IPS-11a (cell line): Measurements from ENCODE around the gene N4BP2L2.

Experiments
- H3K4me3 ChIP-seq: one replicate; pipeline ENCODE4 v1.5.1; 2013; ENCODE audit warnings: low read depth, low read length, control low read depth

Gene N4BP2L2

DNA sequence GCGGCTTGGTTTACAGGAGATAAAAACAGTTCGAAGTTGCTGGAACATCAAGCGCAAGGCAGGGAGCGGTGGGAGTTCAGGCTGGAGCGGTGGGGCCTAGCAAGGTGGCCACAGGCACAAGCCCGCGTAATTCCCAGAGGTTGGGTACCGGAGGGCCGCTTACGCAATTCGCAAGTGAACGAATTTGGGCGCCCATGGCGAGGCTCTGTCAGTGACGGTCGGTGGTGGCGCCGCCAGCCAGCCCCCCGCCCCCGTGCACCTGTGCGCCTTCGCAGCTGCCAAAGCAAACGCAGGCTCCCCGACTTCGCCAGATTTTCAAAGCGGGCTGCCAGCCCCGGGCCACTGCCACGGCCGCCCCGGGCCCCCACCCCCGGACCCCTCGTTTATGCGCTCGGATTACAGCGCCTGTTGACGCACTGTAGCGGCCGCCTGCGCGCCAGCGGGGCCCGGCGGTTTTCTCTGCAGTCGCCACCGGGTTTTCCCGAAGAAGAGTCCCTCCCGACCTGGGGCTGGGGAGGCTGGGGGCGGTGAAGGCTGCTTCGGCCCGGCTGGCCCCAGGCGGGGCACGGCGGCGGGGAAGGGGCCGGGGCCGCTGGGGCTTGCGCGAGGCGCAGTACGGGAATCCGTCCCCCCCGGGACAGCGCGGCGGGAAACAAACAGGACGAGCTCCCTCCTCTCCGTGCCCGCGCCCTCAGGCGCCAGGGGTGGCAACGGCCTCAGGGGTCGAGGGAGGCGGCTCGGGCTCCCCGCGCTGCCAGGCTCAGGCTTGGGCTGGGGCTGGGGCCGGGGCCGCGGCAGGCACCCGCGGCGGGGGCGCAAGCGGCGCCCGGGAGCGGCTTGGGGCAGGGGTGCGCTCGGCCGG is 111.4 kb downstream of the N4BP2L2 start:
- peak overlapping the region; percentile 67 for H3K4me3 ChIP-seq

DNA sequence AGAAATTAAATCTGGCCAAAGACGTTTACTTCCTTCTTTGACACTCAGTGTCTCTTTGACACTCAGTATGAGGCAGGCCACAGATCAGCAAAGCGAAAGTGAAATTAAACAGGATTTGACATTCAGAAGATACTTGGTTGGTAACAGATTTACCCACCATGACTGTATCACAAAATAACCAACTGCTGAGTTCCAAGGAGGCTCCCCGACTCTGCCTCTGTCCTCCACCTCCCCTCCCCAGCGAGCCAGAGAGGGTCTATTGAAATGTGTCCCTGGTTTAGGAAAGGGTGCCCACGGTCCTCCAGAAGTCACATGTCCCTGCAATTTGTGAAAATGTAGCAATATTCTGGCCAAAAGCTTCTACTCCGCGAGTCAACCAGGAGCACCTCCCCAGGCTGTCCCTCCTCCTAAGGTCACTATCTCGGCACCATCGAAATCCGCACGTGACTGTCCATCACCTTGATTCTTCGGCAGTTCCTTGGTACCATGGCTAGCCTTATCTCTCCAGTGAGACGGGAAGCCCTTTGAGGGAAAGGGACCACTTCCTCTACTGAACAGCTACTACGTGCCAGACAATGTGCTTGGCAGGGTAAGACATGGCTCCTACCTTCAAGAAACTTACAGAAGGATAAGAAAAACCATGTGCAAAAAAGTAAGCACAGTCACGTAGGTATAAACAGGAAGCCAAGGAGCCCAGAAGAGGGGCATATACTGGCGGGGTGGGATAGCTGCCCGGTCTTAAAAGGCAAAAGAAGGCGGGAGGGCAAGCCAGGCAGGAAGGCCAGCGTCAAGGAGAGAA is 112.2 kb downstream of the N4BP2L2 start:
- H3K4me3 ChIP-seq = peak overlapping the region; percentile 67

DNA sequence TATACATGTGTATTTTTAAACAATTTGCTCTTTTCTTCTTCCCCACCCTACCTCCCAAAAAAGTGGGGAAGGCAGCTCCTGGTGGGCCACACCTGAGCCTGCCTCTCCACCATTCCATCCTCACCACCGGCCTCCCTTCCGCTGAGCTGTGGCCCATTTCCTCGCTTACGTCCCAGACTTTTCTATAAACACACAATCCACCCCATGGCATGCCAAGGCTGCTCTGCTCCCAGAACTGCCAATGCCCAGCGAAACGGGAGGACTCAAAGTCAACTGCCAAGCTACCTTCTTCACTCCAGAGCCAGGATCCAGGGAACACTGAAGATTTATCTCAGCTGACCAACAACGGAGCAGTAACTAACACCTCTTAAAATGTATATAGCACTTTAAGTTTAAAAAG is 113.4 kb downstream of the N4BP2L2 start:
- no peak overlapping the region for H3K4me3 ChIP-seq

DNA sequence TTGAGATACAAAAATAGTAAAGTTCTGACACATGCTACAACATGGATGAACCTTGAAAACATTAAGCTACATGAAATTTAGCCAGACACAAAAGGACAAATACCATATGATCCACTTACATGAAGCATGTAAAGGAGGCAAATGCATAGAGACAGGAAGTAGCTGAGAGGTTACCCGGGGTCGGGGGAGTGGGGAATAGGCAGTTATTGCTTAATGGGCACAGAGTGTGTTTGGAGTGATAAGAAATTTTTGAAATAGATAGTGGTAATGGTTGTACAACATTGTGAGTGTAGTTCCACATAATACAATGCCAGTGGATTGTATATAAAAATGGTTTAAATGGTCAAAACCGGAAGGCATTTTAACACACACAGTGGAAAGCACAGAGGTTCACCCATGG is 115.0 kb downstream of the N4BP2L2 start:
- no peak overlapping the region for H3K4me3 ChIP-seq

DNA sequence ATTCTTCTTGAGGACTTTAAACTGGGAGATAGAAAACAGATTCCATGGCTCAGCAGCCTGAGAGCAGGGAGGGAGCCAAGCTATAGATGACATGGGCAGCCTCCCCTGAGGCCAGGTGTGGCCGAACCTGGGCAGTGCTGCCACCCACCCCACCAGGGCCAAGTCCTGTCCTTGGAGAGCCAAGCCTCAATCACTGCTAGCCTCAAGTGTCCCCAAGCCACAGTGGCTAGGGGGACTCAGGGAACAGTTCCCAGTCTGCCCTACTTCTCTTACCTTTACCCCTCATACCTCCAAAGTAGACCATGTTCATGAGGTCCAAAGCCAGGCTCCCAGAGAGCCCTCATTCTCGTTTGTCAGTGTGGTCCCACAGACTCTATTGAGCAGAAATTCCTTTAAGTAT is 118.7 kb downstream of the N4BP2L2 start:
- H3K4me3 ChIP-seq = no peak overlapping the region

DNA sequence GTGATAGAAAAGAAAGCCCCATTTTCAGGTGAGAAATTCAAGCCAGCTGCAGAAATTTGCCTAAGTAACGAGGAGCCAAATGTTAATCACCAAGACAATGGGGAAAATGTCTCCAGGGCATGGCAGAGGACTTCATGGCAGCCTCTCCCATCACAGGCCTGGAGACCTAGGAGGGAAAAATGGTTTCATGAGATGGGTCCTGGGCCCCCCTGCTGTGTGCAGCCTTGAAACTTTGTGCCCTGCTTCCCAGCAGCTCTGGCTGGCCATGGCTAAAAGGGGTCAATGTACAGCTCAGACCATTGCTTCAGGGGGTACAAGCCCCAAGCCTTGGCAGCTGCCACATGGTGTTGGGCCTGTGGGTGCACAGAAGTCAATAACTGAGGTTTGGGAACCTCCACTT is 120.6 kb downstream of the N4BP2L2 start:
- H3K4me3 ChIP-seq = no peak overlapping the region

DNA sequence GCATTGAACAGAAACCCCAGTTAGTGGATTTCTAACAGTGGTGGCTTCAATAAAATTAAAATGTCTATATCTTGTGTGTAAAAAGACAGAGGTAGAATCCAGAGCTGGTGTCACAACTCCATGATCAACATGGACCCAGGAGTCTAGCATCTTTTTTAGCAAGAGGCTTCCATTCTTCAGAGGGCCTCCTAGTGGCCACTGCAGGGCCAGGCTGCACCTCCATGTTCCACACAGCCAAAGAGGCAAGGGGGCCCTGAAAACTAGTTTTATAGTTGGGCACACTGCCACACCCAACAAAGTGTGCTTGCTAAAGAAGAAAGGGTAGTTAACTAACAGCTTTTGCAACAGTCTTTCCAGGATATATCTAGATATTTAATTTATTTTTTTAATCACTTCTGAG is 123.6 kb downstream of the N4BP2L2 start:
- H3K4me3 ChIP-seq = no peak overlapping the region

DNA sequence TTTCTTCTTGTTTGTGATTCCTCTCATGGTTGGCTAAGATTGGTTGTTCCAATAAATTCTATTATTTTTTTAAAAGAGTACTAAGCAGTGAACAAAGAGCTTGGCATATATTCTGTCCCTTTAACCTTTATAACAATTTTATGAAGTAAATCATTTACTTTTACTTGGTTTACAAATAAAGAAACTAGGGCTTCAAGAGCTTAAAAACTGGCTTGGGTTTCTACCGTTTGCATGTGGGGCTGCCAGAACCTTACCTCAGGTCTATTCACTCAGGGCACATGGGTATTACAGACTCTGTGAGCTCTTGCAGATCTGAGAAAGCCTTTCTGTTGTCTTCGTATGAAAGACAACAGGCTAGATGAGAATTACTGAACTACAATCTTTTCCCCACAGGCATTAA is 124.0 kb downstream of the N4BP2L2 start:
- H3K4me3 ChIP-seq = no peak overlapping the region

DNA sequence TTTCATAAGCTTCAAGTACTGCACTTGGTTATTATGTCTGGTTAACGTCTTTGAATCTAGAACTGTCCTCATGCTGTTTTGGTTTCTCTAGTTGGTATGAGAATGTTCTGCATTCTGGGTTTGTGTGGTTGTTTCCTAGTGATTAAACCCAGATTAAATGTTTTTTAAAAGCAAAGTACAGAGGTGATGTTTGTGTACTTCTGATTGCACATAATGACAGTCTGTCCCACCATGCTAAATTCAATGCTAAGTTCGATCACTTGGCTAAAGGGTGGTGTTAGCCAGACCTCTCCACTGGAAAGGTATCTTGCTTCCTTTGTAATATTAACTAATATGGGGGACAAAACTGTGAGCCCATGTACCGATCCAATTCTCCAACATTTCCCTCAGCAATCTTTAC is 125.3 kb downstream of the N4BP2L2 start:
- H3K4me3 ChIP-seq = no peak overlapping the region

DNA sequence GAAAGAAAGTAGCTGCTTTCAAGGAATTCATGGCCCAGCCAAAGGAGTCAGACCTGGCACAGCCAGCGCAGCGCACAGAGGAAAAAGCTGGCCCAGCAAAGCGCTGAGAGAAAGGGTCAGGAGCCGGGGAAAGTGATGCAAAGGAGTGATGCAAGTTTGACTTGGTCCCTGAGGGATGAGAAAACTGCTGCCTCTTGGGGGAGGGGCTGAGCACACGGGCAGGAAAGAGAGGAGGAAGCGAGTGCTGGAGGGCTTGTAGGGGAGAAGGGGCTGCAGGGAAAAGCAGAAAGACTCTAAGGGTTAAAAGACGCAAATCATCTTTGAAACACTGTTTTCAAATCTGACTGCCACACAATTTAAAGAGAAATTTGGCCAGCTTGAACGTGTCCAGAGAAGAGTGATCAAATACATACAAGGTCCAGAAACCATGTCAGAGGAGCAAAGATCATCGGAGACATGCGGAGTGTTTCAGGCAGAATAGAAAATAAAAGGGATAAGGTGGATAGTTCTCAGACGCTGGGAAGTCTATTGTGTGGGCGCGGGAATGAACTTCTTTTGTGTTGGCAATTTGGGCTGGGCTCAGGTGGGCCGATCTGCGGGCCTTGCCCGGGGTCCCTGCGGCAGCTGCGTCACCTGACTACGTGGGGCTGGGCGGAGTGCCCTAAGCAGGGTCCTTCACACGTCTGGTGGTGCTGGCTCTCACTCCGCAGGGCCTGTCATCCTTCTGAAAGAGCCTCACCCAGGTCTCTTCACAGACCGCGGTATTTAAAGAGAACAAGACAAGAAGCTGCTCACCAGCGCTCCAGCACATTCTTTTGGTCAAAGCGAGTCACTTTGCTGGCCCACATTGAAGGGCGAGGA is 128.8 kb downstream of the N4BP2L2 start:
- H3K4me3 ChIP-seq = peak overlapping the region; percentile 58

DNA sequence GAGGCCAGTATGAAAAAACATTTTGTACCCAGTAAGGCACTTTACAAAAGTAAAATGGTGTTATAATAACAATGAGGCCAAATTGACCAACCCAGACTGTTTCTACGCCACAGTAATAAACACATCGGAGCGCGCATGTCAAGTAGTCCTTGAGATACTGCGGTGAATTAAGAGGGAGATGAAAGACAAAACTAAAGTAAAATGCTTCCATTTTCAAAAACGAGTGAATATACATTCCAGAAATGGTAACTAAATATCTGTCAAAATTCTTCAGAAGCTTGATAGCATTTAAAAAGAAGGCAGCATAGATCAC is 129.6 kb downstream of the N4BP2L2 start:
- no peak overlapping the region for H3K4me3 ChIP-seq

DNA sequence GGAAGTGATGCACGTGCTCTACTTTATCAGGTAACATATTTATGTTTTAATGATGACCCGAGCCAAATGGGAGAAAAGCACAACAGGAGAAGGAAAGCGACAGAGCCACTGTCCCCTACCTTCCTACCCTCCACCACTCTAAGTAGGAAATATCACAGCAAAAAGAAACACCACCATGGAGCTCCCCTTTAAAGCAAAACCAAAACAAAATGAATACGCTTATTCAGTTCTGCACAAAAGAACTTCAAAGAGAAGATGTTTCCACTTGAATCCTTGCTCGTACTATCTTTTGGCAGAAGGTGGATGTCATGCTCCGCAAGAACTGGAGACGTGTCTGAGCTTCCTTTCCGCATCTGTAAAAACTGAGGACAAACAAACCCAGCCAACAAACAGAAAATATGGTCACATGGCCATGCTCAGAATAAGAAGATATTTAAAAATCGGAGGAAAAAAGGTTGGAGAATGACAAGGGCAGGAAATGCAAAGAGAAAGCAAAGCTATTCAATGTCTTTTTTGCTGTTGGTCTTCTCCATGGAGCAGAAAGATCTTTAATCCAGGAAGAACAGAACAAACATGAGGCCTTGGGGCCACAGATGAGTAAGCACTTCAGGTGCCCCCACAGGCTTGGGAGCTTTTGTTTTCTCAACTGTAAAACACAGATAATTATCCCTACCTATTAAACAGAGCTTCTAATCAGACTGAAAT is 130.1 kb downstream of the N4BP2L2 start:
- no peak overlapping the region for H3K4me3 ChIP-seq

DNA sequence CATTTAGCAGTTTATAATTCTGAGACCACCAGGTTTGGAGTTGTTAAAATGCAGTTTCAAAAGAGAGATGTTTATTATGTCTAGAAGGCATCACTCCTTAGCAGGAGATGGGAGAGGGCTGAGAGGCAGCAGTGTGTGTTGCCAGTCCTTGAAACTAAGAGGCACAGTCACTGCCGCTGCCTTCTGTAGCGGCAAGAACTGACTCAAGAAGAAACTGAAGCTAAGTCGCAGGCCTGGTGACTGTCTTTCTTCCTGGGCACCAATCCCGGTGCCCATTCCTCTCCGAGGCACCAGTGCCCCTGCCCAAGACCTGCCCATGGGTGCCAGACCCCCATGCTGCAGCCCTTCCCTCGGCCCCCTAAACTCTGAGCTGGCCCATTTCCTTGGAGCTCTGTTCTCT is 130.7 kb downstream of the N4BP2L2 start:
- no peak overlapping the region for H3K4me3 ChIP-seq

DNA sequence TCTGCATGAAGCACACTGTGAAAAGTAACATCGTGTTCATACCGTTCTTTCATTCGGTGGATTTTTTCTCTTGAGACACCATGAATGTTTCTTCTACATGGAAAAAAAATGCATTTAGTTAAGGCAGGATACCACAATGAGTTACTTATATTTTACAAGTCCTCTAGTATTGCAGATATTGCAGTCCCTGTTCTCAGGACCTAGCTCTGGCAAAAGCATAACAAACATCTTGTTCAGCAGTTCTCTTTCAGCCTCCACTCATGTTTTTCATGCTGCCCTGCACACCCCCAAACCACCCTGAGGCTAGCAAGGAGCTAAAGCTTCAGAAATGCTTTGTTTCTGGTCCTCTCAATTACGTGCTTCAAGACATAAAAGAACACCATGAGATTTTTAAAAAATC is 135.5 kb downstream of the N4BP2L2 start:
- no peak overlapping the region for H3K4me3 ChIP-seq

DNA sequence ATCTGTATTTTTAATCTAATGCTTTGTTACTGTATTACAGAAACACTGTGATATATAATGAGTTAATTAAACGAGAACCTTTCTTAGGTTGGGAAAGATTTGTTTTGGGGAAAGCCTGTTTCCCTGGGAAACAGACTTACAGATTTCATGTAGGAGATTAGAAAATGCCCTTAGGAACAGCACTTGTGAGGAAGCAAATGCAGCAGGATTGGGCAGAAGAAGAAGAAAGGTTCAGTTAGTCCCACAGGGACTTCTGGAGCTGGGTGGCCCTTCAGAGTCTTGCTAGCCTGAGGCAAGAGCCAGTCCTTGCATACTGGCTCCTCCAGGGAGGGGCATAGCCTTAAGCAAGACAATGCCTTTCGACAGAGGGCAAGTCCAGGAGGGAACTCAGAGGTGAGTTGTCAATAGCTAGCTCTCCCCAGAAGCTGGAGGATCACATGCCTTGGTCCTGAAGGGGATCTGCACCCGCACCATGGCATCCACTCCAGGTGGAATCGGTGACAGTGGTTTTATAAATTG is 147.4 kb downstream of the N4BP2L2 start:
- H3K4me3 ChIP-seq = no peak overlapping the region

DNA sequence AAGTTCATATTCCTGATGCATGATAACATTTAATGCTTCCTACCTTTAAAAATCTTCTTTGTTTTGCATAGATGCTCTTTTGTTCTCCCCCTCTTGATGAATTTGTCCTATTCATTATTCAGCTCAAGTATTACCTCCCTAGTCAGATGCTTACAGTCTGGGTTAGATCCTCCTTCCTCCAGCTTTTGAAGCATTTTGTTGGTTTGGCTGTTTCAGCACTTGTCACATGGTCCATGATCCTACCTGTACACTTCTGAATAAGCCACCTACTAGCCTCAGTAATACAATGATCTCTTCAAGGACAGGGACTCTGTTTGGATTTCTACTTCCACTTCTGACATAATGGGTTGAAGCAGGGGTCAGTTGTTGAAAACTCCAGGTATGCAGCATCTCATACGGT is 148.1 kb downstream of the N4BP2L2 start:
- H3K4me3 ChIP-seq = no peak overlapping the region

DNA sequence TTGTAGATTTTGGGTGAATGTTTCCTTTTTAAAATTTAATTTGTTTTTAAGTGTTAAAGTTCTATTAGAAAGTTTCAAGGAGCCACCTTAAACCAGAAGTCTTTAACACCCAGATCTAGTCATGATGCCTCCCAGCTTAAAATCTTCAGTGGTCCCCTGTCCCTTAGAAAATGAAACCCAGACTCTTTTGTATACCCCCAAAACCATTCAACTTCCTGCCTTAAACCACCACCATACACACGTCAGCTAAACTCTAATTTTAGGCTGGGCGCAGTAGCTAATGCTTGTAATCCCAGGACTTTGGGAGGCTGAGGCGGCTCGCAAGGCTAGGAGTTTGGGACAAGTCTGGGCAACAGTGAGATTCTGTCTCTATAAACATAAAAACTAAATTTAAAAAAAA is 148.5 kb downstream of the N4BP2L2 start:
- H3K4me3 ChIP-seq = no peak overlapping the region

DNA sequence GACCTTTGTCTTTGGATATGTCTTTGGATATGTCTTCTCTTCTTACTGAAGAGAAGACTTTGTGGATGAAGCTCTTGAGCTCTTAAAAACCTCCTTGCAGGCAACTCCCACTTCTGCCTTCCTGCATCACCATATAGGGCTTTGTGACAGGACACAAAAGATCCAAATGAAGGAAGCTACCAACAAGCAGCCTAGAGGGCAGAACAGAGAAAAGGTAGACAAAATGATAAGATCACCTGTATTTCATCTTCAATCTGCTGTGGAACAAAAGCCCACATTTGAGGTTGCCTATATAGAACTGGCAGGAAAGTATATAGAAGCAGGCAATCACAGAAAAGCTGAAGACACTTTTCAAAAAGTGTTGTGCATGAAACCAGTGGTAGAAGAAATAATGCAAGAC is 153.2 kb downstream of the N4BP2L2 start:
- no peak overlapping the region for H3K4me3 ChIP-seq

DNA sequence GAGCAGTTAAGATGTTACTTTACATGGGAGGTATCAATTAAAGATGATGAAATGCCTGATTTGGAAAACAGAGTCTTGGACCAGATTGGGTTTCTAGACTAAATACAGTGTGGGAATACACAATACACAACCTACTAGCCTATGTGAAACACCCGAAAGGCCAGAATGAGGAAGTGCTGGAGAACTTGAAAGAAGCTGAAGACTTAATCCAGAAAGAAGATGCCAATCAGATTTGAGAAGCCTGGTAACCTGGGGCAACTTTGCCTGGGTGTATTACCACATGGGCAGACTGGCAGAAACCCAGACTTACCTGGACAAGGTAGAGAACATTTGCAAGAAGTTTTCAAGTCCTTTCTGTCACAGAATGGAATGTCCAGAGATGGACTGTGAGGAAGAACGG is 153.9 kb downstream of the N4BP2L2 start:
- H3K4me3 ChIP-seq = no peak overlapping the region

DNA sequence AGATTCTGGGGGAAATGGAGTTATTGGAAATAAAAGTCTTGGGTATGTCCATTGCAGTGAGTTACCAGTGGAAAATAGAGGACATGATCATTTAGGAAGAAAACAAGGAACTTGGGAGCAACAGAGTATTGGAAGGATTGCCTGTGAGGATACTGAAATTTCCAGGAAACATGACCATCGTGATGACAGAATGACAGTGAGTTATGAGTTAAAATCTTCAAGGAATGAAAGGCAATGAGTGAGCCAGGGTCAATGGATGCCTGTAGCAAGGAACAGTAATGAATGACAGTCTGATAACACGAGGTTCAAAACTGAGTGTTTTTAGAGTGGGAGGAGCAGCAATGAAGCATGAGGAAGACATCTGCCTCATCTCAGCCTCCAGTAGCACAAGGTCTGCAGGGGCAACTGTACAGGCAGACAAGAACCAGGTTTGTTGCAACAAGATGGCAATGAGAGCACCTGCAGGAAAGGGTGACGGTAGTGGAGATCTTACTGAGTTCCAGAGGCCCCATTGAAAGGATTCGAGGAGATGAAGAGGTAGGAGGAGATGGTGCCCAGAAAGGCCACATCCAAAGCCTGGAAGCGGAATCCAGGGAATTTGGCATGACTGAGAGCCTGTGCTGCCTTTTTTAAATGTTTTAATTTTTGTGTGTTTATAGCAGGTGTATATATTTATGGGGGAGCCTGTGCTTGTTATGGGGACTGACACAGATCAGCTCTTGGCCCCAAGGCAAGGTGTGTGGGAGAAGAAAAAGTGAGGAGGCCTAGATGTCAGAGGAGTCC is 154.6 kb downstream of the N4BP2L2 start:
- no peak overlapping the region for H3K4me3 ChIP-seq
